Activated CD4-positive, alpha-beta T cell treated with anti-CD3 and anti-CD28 coated beads for 4 hours (primary cell): Measurements from ENCODE around the gene ERVH48-1.
"Not testable (repeated sequence)": the region's sequence is repeated elsewhere in the genome, so short reads cannot be mapped to it uniquely, and the experiment has no call there.

Experiments
- DNase-seq, 2 donors: peaks; one replicate each; pipeline ENCODE4 v3.0.0-alpha.2; 2020

Gene ERVH48-1

DNA sequence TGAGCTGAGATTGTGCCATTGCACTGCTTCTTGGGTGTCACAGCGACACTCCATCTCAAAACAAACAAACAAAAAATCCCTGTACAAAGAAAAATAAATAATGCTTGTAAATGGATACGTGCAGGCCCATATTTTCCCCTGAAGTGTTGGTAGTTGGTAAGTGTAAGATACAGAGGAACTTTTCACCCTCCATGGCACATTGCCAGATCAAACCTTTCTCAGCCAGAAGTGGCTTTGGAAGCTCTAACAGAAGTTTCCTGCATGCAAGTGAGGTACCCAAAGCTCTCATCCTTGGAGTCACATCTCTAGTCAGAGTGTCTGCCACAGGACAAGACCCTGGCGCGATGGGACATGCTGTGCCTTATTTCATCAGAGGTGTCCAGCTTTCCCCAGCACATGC is 25.0 kb downstream of the ERVH48-1 start:
- no peak for DNase-seq

DNA sequence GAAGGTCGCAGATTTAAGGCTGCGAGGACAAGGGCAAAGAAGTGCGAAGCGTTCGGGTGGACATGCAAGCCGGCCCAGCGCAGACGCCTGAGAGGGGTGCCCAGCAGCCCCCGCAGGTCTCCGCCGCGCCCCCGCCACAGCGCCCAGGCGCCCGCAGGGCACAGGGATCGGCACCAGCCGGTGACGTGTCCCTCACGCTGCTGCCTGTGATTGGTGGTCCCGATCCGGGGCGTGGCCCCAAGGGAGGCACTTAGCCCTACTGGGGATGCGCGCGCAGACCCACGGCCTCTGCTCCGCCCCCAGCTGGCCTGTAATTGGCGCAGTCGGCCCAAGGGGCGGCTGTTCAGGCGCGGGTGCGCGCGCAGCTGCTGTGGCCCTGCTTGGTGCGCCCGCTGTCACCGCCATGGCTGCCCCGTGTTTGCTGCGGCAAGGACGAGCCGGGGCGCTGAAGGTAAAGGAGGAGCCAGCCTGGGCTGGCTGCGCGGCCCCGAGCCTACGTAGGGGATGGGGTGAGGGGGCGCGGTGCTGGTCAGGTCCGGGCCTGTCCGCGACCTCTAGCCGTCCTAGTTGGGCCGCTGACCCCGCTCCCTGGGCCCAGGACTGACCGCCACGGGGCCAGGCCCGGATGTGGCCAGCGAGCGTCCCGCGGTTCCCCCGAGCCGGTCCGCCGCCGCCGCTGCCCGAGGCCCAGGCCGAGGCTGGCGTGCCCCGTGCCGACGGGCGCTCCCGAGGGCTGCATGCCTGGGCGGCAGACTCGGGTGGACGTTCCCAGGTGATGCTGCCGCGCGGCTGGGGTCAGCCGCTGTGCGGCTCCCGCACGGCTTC is 32.3 kb downstream of the ERVH48-1 start, which contains the start of gene NDUFV3:
TSS of gene NDUFV3 (plus strand) at position 379 of the 825 bp plus-strand sequence. CDS start at position 404, 25 bp downstream.
- DNase-seq = peak; percentile 99 to 100

DNA sequence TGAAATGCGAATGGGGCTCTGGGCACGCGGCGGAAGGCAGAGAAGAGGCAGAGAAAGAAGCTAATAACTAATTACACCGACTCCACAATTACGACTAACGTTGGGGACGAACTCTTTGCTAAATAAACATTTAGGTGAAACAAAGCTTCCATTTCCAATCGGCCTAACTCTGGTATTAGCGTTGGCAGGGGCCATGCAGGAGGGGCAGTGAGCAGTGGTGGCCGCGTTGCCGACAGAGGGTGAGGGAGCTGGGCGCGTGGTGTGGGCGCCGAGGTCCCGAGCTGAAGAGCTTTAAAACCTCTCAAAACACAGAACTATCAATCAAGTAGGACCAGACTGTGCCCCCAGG is 32.9 kb downstream of the ERVH48-1 start:
- no peak for DNase-seq

GRCh38 chr21:42887326-42887725 is 38.1 kb downstream of the ERVH48-1 start:
- DNase-seq = no peak

DNA sequence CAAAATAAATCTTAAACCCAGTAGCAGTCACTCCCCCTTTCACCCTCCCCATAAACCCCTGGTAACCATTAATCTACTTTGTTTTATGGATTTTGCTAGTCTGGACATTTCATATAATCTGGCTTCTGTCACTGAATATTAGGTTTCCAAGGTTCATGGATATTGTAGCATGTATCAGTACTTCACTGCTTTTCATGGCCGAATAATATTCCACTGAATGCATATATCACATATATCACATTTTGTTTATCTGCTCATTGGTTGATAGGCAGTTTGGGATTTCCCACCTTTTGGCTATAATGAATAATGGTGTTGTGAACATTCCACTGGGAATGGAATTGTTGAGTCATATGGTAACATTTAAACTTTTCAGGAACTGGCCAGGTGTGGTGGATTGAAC is 41.5 kb downstream of the ERVH48-1 start:
- no peak for DNase-seq

DNA sequence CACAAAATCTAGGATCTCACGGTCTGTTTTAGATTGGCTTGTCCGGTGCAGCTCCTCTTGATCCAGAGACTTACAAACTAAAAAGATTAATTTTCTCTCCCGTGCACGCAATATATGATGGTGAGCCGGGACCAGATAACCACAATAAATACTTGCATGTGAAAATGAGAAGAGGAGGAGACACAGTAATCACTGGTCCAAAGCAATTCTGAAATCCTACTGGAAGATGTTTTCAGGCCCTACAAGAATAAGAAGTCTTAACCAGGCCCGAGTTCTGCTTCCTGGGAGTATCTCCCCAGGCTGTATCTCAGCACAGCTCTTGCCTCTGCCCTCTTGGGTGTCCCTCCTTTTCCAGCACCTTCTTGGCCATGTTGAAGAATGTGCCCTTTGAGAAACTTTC is 45.1 kb downstream of the ERVH48-1 start:
- no peak for DNase-seq

DNA sequence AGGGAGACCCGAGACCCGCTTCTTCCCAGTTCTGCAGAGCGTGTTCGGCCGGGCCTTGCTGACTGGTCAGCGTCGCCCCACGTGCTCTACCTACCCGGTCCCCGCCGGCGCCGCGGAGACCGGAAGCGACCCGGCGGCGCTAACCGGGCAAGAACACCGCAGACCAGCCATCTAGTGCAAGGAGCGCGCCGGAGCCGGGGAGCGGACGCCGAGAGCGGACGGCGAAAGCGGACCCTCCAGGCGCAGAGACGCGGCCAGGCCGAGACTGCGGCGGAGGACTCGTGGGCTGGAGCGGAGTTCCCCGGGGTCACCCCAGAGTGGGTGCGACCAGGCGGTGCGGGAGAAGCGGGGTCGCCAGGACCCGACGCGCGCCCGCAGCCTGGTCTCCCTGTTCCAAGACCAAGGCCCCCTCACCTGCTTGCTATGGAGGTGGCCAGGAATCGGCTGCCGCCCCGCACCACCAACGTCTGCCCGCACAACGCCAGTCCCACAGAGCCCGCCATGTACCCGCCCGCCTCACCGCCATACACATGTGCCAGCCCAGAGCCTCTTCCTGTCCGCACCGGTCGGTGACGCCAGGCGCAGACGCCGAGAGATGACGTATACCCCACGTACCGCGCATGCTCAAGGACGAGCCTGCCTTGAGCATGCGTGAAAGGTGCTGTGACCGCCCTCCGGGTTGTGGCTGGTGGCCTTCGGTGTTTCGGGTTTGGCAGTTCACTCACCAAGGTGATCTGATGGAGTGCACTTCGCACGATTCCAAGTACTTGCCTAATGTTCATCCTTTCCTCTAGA is 46.2 kb downstream of the ERVH48-1 start, which contains the start of gene WDR4:
TSS of gene WDR4 (minus strand) at position 547 of the 795 bp plus-strand sequence. CDS start at position 503, 44 bp downstream.
- DNase-seq = peak; percentile 97 to 99

- no peak for DNase-seq
Measured at GRCh38 chr21:42878678-42878992, 46.8 kb downstream of the ERVH48-1 start.

- not testable (repeated sequence) for DNase-seq
Measured at GRCh38 chr21:42875811-42876210, 49.6 kb downstream of the ERVH48-1 start.

DNA sequence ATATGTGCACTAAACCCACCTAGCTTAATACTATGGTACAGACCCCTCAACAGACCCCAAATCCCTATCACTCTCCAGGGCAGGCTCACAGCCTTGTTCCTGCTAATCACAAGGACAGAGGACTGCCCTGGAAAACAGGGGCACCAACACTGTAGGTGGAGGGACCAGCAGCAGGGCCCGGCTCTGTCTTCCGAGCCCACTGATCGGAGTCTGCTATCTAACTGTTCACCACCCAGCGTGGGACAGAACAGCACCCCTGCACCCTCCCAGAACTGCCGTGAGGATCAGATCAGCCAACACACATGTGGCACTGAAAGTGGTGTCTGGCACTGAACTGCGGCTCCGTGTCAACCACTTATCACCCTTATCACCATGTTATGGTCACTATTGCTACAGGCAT is 52.3 kb downstream of the ERVH48-1 start:
- DNase-seq = no peak

GRCh38 chr21:42868196-42868595 is 57.2 kb downstream of the ERVH48-1 start:
- no peak for DNase-seq
